Measurements from ENCODE around the gene PXDN.

The PXDN gene

DNA sequence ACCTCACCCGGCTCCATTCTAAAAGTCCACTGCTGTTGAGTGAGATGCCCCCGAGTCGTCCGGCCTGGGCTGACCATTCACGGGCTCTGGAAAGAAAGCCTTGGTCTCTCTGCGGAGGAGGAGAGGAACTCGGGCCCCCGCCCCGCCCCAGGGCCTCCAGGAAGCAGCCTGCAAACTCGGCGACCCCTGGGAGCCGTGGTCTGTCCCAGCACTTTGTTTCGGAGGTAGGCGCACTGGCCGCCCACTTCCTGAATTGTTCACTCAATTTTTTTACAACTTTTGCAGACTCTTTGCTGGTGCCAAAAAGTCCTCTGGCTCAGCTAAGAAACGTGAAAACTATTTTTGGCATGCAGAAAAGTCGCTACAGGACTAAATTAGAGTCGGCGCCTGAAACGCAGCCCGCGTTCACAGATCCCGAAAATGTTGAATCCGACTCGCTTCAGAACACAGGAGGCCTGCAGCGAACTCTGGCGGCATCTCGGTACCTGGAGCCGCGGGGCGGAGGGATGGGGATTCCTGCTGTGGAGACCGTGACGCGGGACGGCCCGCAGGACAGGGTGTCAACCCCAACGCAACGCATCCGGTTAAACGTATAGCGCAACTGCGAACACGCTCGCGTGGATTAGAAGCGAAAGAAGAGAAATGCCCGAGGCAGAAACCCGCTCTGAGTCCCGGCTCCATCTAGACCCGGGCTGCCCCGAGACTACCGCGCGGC is 1.5 kb downstream of the PXDN start:
- Histone ChIP-seq H3K9ac (ENCODE audit: insufficient read length, low read depth) (peak overlapping the region; percentile 76), H3K4me3 (ENCODE audit: insufficient read length, low read depth) (peak overlapping the region; percentile 56)

GRCh38 chr2:1742301-1742680 is 2.0 kb downstream of the PXDN start:
- no peak for DNase-seq (ENCODE audit: low read depth, low spot score)
- no peak overlapping the region for H3K4me3 ChIP-seq (ENCODE audit: insufficient read length, low read depth)
- no peak overlapping the region for H3K9ac ChIP-seq (ENCODE audit: insufficient read length, low read depth)
- H3K36me3 ChIP-seq (ENCODE audit: insufficient read depth, insufficient read length, low read length) = peaks cover 27% of the 10 kb centered on the region
- peaks cover 31% of the 10 kb centered on the region for H3K27me3 ChIP-seq (ENCODE audit: insufficient read depth, insufficient read length)
- H3K9me3 ChIP-seq (ENCODE audit: insufficient read depth, low read length) = no peaks in the 10 kb centered on the region
- peaks cover 4% of the 10 kb centered on the region for H3K4me1 ChIP-seq (ENCODE audit: insufficient read depth, insufficient read length)
- no peak for TF ChIP-seq ZNF274 (IDR thresholded peaks at IDR 0.05; ENCODE audit: low read depth, low read length)

More for the DNA sequence above, 1.5 kb downstream of the PXDN start:
- Histone ChIP-seq H3K4me1 (ENCODE audit: insufficient read depth, insufficient read length) (peaks cover 4% of the 10 kb centered on the region), H3K36me3 (ENCODE audit: insufficient read depth, insufficient read length, low read length) (peaks cover 27% of the 10 kb centered on the region), H3K27me3 (ENCODE audit: insufficient read depth, insufficient read length) (peaks cover 37% of the 10 kb centered on the region), H3K9me3 (ENCODE audit: insufficient read depth, low read length) (no peaks in the 10 kb centered on the region)
- TF ChIP-seq ZNF274 (IDR thresholded peaks at IDR 0.05; ENCODE audit: low read depth, low read length) (no peak), YY1 (IDR thresholded peaks at IDR 0.05; ENCODE audit: insufficient read depth, insufficient read length) (no peak), SUZ12 (IDR thresholded peaks at IDR 0.05; ENCODE audit: extremely low read depth, insufficient read depth, insufficient read length) (no peak)
- DNase-seq (ENCODE audit: low read depth, low spot score) = no peak

GRCh38 chr2:1741851-1742250 is 2.5 kb downstream of the PXDN start:
- no peak for DNase-seq (ENCODE audit: low read depth, low spot score)
- Histone ChIP-seq H3K4me1 (ENCODE audit: insufficient read depth, insufficient read length) (peaks cover 4% of the 10 kb centered on the region), H3K9ac (ENCODE audit: insufficient read length, low read depth) (no peak overlapping the region), H3K27me3 (ENCODE audit: insufficient read depth, insufficient read length) (peaks cover 27% of the 10 kb centered on the region), H3K9me3 (ENCODE audit: insufficient read depth, low read length) (no peaks in the 10 kb centered on the region), H3K4me3 (ENCODE audit: insufficient read length, low read depth) (no peak overlapping the region), H3K36me3 (ENCODE audit: insufficient read depth, insufficient read length, low read length) (peaks cover 29% of the 10 kb centered on the region)
- TF ChIP-seq ZNF274 (IDR thresholded peaks at IDR 0.05; ENCODE audit: low read depth, low read length) = no peak

- Histone ChIP-seq H3K36me3 (ENCODE audit: insufficient read depth, insufficient read length, low read length) (peaks cover 23% of the 10 kb centered on the region), H3K4me1 (ENCODE audit: insufficient read depth, insufficient read length) (peaks cover 4% of the 10 kb centered on the region), H3K27me3 (ENCODE audit: insufficient read depth, insufficient read length) (peaks cover 18% of the 10 kb centered on the region), H3K4me3 (ENCODE audit: insufficient read length, low read depth) (no peak overlapping the region), H3K9me3 (ENCODE audit: insufficient read depth, low read length) (no peaks in the 10 kb centered on the region; the same call in 1 of the 2 replicates), H3K9ac (ENCODE audit: insufficient read length, low read depth) (no peak overlapping the region)
- TF ChIP-seq SUZ12 (IDR thresholded peaks at IDR 0.05; ENCODE audit: extremely low read depth, insufficient read depth, insufficient read length) (no peak), YY1 (IDR thresholded peaks at IDR 0.05; ENCODE audit: insufficient read depth, insufficient read length) (no peak), ZNF274 (IDR thresholded peaks at IDR 0.05; ENCODE audit: low read depth, low read length) (no peak)
- DNase-seq (ENCODE audit: low read depth, low spot score) = no peak
These were observed 3.4 kb downstream of the PXDN start for GRCh38 chr2:1740716-1741589.

- Histone ChIP-seq H3K4me3 (ENCODE audit: insufficient read length, low read depth) (no peak overlapping the region), H3K36me3 (ENCODE audit: insufficient read depth, insufficient read length, low read length) (peaks cover 22% of the 10 kb centered on the region), H3K27me3 (ENCODE audit: insufficient read depth, insufficient read length) (peaks cover 10% of the 10 kb centered on the region), H3K9me3 (ENCODE audit: insufficient read depth, low read length) (peaks cover 7% of the 10 kb centered on the region; the same call in 1 of the 2 replicates), H3K9ac (ENCODE audit: insufficient read length, low read depth) (no peak overlapping the region), H3K4me1 (ENCODE audit: insufficient read depth, insufficient read length) (peaks cover 4% of the 10 kb centered on the region)
- TF ChIP-seq SUZ12 (IDR thresholded peaks at IDR 0.05; ENCODE audit: extremely low read depth, insufficient read depth, insufficient read length) (no peak), ZNF274 (IDR thresholded peaks at IDR 0.05; ENCODE audit: low read depth, low read length) (no peak)
- no peak for DNase-seq (ENCODE audit: low read depth, low spot score)
These were observed 4.2 kb downstream of the PXDN start for GRCh38 chr2:1739961-1740715.

DNA sequence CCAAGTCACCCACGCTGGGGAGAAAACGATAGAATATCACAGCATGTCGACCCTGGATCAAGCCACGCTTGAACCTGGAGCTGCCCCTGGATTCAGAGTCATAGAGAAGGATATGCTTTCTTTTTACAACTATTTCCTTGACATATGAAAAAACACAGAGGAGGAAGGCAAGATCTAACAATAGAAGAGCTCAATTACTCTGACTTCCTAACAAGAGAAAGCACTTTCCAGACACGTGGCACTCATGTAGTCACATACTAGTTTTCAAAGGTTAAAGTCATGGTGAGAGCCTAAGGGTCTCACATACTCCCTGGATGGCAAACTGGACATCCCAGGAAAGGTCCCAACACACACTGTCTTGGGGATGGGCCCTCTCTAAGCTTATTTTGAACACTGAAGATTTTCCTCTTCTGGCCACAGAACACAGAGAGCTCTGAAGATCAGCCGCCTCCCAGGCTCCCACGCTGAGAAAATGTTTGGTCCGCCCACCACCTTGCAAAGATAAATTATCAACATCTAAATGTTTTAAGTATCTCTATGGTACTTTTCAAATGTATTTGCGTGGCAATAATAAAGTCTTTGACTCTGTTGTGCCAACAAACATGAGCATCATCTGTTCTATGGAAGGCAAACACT is 4.9 kb downstream of the PXDN start:
- DNase-seq (ENCODE audit: low read depth, low spot score) = no peak
- Histone ChIP-seq H3K4me1 (ENCODE audit: insufficient read depth, insufficient read length) (peaks cover 4% of the 10 kb centered on the region), H3K9me3 (ENCODE audit: insufficient read depth, low read length) (peaks cover 10% of the 10 kb centered on the region; the same call in 1 of the 2 replicates), H3K36me3 (ENCODE audit: insufficient read depth, insufficient read length, low read length) (peaks cover 22% of the 10 kb centered on the region), H3K27me3 (ENCODE audit: insufficient read depth, insufficient read length) (peaks cover 5% of the 10 kb centered on the region), H3K9ac (ENCODE audit: insufficient read length, low read depth) (no peak overlapping the region), H3K4me3 (ENCODE audit: insufficient read length, low read depth) (no peak overlapping the region)
- no peak for TF ChIP-seq ZNF274 (IDR thresholded peaks at IDR 0.05; ENCODE audit: low read depth, low read length)
- TF ChIP-seq SUZ12 (IDR thresholded peaks at IDR 0.05; ENCODE audit: extremely low read depth, insufficient read depth, insufficient read length) = no peak
- no peak for TF ChIP-seq YY1 (IDR thresholded peaks at IDR 0.05; ENCODE audit: insufficient read depth, insufficient read length)

Measured in NT2/D1 (cell line).